H1 (cell line): Measurements from ENCODE around the gene GLUD1. TPM values are rescaled to one million over a fixed set of nuclear protein-coding genes. Genes with fewer than 3 reads are reported as not detected.

Experiments
- CTCF ChIA-PET: fragments of 300-600 bp; sonication (Branson Sonifier 250); formaldehyde crosslinking; loops from one replicate; lab custom pipeline; 2021; ENCODE audit not compliant: partially characterized antibody; lab: Charles Lee
- POLR2A ChIA-PET: fragments of 300-600 bp; sonication (Branson Sonifier 250); formaldehyde crosslinking; loops from one replicate; lab custom pipeline; 2021; ENCODE audit warnings: inconsistent platforms; ENCODE audit not compliant: partially characterized antibody; lab: Charles Lee
- DNase-seq, 2 experiments: peaks; one replicate each; pipeline versions ENCODE4 v3.0.0 to v3.0.0-alpha.2; 2010 to 2022; ENCODE audit warnings: low spot score in 2 of 2, low read depth in 1 of 2, mixed read lengths in 1 of 2
- FAIRE-seq: peaks from 2 replicates; lab custom pipeline; 2011; peaks lifted over from hg19 to GRCh38; lab: Jason Lieb, UNC
- H2AFZ ChIP-seq: 2 replicates; pipeline ENCODE4 v1.8.1; 2012; ENCODE audit warnings: low read length, inconsistent platforms
- H2AK5ac ChIP-seq: 2 replicates; pipeline ENCODE4 v1.6.1; 2013; ENCODE audit warnings: low read depth, low read length
- H2BK120ac ChIP-seq: replicated peaks from 2 replicates; pipeline ENCODE3; 2013; ENCODE audit warnings: low read depth, low read length, inconsistent platforms
- H2BK12ac ChIP-seq: 2 replicates; pipeline ENCODE4 v1.6.1; 2013; ENCODE audit warnings: low read depth, low read length
- H2BK15ac ChIP-seq: 2 replicates; pipeline ENCODE4 v1.6.1; 2013; ENCODE audit warnings: low read length
- H2BK20ac ChIP-seq: 2 replicates; pipeline ENCODE4 v1.6.1; 2013; ENCODE audit warnings: low read length
- H2BK5ac ChIP-seq: 2 replicates; pipeline ENCODE4 v1.6.1; 2013; ENCODE audit warnings: low read depth, low read length
- H3K14ac ChIP-seq: 2 replicates; pipeline ENCODE4 v1.6.1; 2013; ENCODE audit warnings: inconsistent platforms; ENCODE audit not compliant: insufficient read length
- H3K18ac ChIP-seq: 2 replicates; pipeline ENCODE4 v1.6.1; 2013; ENCODE audit warnings: low read length; ENCODE audit errors: extremely low read depth
- H3K23ac ChIP-seq: 2 replicates; pipeline ENCODE4 v1.6.1; 2013; ENCODE audit warnings: inconsistent platforms; ENCODE audit not compliant: insufficient read length
- H3K23me2 ChIP-seq: 2 replicates; pipeline ENCODE4 v1.6.1; 2013; ENCODE audit warnings: low read depth, low read length
- H3K27ac ChIP-seq: 2 replicates; pipeline ENCODE4 v1.6.1; 2011; ENCODE audit warnings: low read depth, low read length, inconsistent platforms
- H3K27me3 ChIP-seq, 4 experiments: replicated peaks in 1 of 4; 1 replicate in 1 of 4; 2 replicates in 3 of 4; pipeline versions ENCODE4 v1.6.1 to v1.8.1; 2011 to 2013; ENCODE audit warnings: low read length in 3 of 4, mild to moderate bottlenecking in 3 of 4, inconsistent platforms in 2 of 4, mixed read lengths in 2 of 4, moderate library complexity in 1 of 4; ENCODE audit not compliant: control insufficient read depth in 3 of 4, insufficient read depth in 3 of 4; ENCODE audit errors: extremely low read depth in 1 of 4
- H3K36me3 ChIP-seq, 4 experiments: 2 replicates each; pipeline versions ENCODE4 v1.6.1 to v1.8.1; 2011 to 2013; ENCODE audit warnings: mild to moderate bottlenecking in 4 of 4, low read length in 3 of 4, moderate library complexity in 2 of 4, control low read depth in 1 of 4, inconsistent platforms in 1 of 4; ENCODE audit not compliant: insufficient read depth in 4 of 4, control insufficient read depth in 2 of 4
- H3K4ac ChIP-seq: replicated peaks from 2 replicates; pipeline ENCODE3; 2013; ENCODE audit warnings: low read length, low read depth, mixed read lengths, inconsistent platforms; ENCODE audit not compliant: insufficient read length
- H3K4me1 ChIP-seq, 4 experiments: replicated peaks in 1 of 4; 1 replicate in 1 of 4; 2 replicates in 3 of 4; pipeline versions ENCODE4 v1.6.1 to v1.8.1; 2011 to 2013; ENCODE audit warnings: low read length in 3 of 4, inconsistent platforms in 2 of 4, mixed read lengths in 1 of 4; ENCODE audit not compliant: insufficient read depth in 4 of 4, control insufficient read depth in 3 of 4
- H3K4me2 ChIP-seq, 2 experiments: 2 replicates each; pipeline versions ENCODE4 v1.6.1 to v1.8.1; 2011 to 2013; ENCODE audit warnings: low read depth in 2 of 2, low read length in 2 of 2, control low read depth in 1 of 2, inconsistent platforms in 1 of 2, mild to moderate bottlenecking in 1 of 2; ENCODE audit not compliant: insufficient read depth in 1 of 2
- H3K4me3 ChIP-seq, 4 experiments: fragments of 200-600, 300-600 bp in 1 of 4; sonication (generic), shearing (Covaris generic), sonication (Bioruptor Twin) in 1 of 4; 2 replicates each; pipeline versions ENCODE4 v1.5.1 to v1.8.1; 2011 to 2016; ENCODE audit warnings: low read length in 4 of 4, low read depth in 3 of 4, control low read depth in 2 of 4, inconsistent platforms in 2 of 4, mild to moderate bottlenecking in 2 of 4, mixed read lengths in 1 of 4, moderate library complexity in 1 of 4; ENCODE audit not compliant: insufficient read depth in 2 of 4; ENCODE audit errors: extremely low read depth in 1 of 4
- H3K56ac ChIP-seq: replicated peaks from 2 replicates; pipeline ENCODE3; 2013; ENCODE audit warnings: low read depth, mild to moderate bottlenecking, mixed read lengths, low read length, inconsistent platforms; ENCODE audit not compliant: insufficient read length
- H3K79me1 ChIP-seq: 2 replicates; pipeline ENCODE4 v1.6.1; 2013; ENCODE audit warnings: low read depth, low read length, control low read depth
- H3K79me2 ChIP-seq, 2 experiments: 2 replicates each; pipeline versions ENCODE4 v1.6.1 to v1.8.1; 2012 to 2013; ENCODE audit warnings: low read length in 2 of 2, mild to moderate bottlenecking in 2 of 2, inconsistent platforms in 1 of 2; ENCODE audit not compliant: insufficient read depth in 2 of 2, control insufficient read depth in 1 of 2
- H3K9ac ChIP-seq, 4 experiments: replicated peaks in 1 of 4; 1 replicate in 1 of 4; 2 replicates in 3 of 4; pipeline versions ENCODE4 v1.6.1 to v1.8.1; 2011 to 2013; ENCODE audit warnings: low read depth in 3 of 4, low read length in 3 of 4, control low read depth in 2 of 4, mild to moderate bottlenecking in 2 of 4, moderate library complexity in 2 of 4, inconsistent platforms in 1 of 4; ENCODE audit errors: extremely low read depth in 1 of 4
- H3K9me3 ChIP-seq, 2 experiments: 2 replicates each; pipeline versions ENCODE4 v1.6.1 to v1.8.1; 2012 to 2013; ENCODE audit warnings: mild to moderate bottlenecking in 2 of 2, moderate library complexity in 2 of 2, control low read depth in 1 of 2, inconsistent platforms in 1 of 2, low read depth in 1 of 2, low read length in 1 of 2, mixed read lengths in 1 of 2; ENCODE audit not compliant: insufficient read depth in 2 of 2
- H4K20me1 ChIP-seq, 2 experiments: replicated peaks in 1 of 2; 2 replicates each; pipeline versions ENCODE3 to v1.8.1; 2011 to 2013; ENCODE audit warnings: inconsistent platforms in 2 of 2, low read length in 2 of 2, mild to moderate bottlenecking in 1 of 2; ENCODE audit not compliant: insufficient read depth in 2 of 2, control insufficient read depth in 1 of 2
- H4K5ac ChIP-seq: 2 replicates; pipeline ENCODE4 v1.6.1; 2013; ENCODE audit warnings: low read length, low read depth, mixed read lengths, inconsistent platforms; ENCODE audit not compliant: insufficient read length
- H4K8ac ChIP-seq: 2 replicates; pipeline ENCODE4 v1.8.0; 2013; ENCODE audit warnings: mild to moderate bottlenecking, moderate library complexity, low read length, inconsistent platforms; ENCODE audit not compliant: insufficient read depth; ENCODE audit errors: extremely low read depth
- H4K91ac ChIP-seq: replicated peaks from 2 replicates; pipeline ENCODE3; 2013; ENCODE audit warnings: low read length, mixed read lengths, inconsistent platforms; ENCODE audit not compliant: insufficient read length
- BACH1 ChIP-seq: IDR thresholded peaks from 2 replicates; pipeline ENCODE4 v1.6.1; 2012; ENCODE audit warnings: low read length, improper control_type of control experiment
- BRCA1 ChIP-seq: IDR thresholded peaks from 2 replicates; pipeline ENCODE4 v1.6.1; 2012; ENCODE audit warnings: low read depth, low read length, improper control_type of control experiment
- CBX5 ChIP-seq: fragments of 300-800, 300-1000 bp; sonication (generic); IDR thresholded peaks from 2 replicates; pipeline ENCODE4 v1.7.1; 2016; ENCODE audit warnings: antibody characterized with exemption, low read length, low read depth
- CBX8 ChIP-seq: fragments of 300-800, 300-1000 bp; sonication (generic); IDR thresholded peaks from 2 replicates; pipeline ENCODE4 v1.7.1; 2016; ENCODE audit warnings: low read depth, low read length, borderline replicate concordance
- EGR1 ChIP-seq: IDR thresholded peaks from 2 replicates; pipeline ENCODE4 v1.6.1; 2011; ENCODE audit warnings: low read depth, low read length, borderline replicate concordance
- GABPA ChIP-seq: IDR thresholded peaks from 2 replicates; pipeline ENCODE4 v1.6.1; 2011; ENCODE audit warnings: mild to moderate bottlenecking, low read length, moderate library complexity, borderline replicate concordance; ENCODE audit not compliant: insufficient read depth
- HDAC2 ChIP-seq, 2 experiments: fragments of 300-600 bp in 1 of 2; sonication (generic) in 1 of 2; IDR thresholded peaks; 2 replicates each; pipeline ENCODE4 v1.6.1; 2011 to 2012; ENCODE audit warnings: low read depth in 2 of 2, low read length in 2 of 2, mild to moderate bottlenecking in 2 of 2, moderate library complexity in 2 of 2, borderline replicate concordance in 1 of 2, inconsistent platforms in 1 of 2
- JUND ChIP-seq: IDR thresholded peaks from 2 replicates; pipeline ENCODE4 v1.6.1; 2011; ENCODE audit warnings: mild to moderate bottlenecking, improper control_type of control experiment, low read length
- MAX ChIP-seq: IDR thresholded peaks from 2 replicates; pipeline ENCODE4 v1.6.1; 2012; ENCODE audit warnings: inconsistent platforms
- POLR2A ChIP-seq, 2 experiments: IDR thresholded peaks; 1 replicate in 1 of 2; 2 replicates in 1 of 2; pipeline ENCODE4 v1.6.1; 2011; ENCODE audit warnings: low read depth in 2 of 2, low read length in 2 of 2, mild to moderate bottlenecking in 2 of 2; ENCODE audit errors: control extremely low read depth in 1 of 2
- POLR2AphosphoS5 ChIP-seq: IDR thresholded peaks from 2 replicates; pipeline ENCODE4 v1.6.1; 2011; ENCODE audit warnings: low read depth, low read length
- SAP30 ChIP-seq: fragments of 300-600 bp; sonication (generic); IDR thresholded peaks from 2 replicates; pipeline ENCODE4 v1.7.1; 2012; ENCODE audit warnings: low read length, moderate library complexity, mild to moderate bottlenecking, inconsistent platforms; ENCODE audit not compliant: insufficient read depth, insufficient replicate concordance
- TAF1 ChIP-seq: IDR thresholded peaks from 2 replicates; pipeline ENCODE4 v1.6.1; 2011; ENCODE audit warnings: mild to moderate bottlenecking, low read depth, low read length
- USF2 ChIP-seq: IDR thresholded peaks from 2 replicates; pipeline ENCODE4 v1.6.1; 2011; ENCODE audit warnings: low read length, improper control_type of control experiment
- WGBS, 2 experiments: shearing (Covaris generic) in 1 of 2; methylation state at CpG; one replicate each; pipeline versions ENCODE4 v1.1.6 to v1.1.7; 2013 to 2015; ENCODE audit warnings: low lambda C conversion rate in 2 of 2, mixed read lengths in 2 of 2, inconsistent platforms in 1 of 2, low coverage in 1 of 2, missing lambda C conversion rate in 1 of 2; ENCODE audit not compliant: insufficient replicate concordance in 2 of 2, insufficient coverage in 1 of 2, insufficient read length in 1 of 2; ENCODE audit errors: extremely low coverage in 1 of 2, missing lambda C conversion rate in 1 of 2; 5-methylcytosine and 5-hydroxymethylcytosine counted together
- polyA plus RNA-seq, 7 experiments: library from polyadenylated mRNA; depleted of rRNA in 3 of 7; stranded (reverse) in 5 of 7; unstranded in 2 of 7; fragments of >200 nt in 5 of 7; fragments of 200-250 nt in 2 of 7; gene quantifications; 1 replicate in 5 of 7; 2 replicates in 1 of 7; 4 replicates in 1 of 7; pipeline versions ENCODE4 v1.2.1 to v1.2.3, GENCODE V29; 2011 to 2013; ENCODE audit warnings: missing spikeins in 2 of 7, mixed read lengths in 2 of 7
- total RNA-seq: library from RNA; stranded (reverse); fragmentation: NEBNext Ultra II Directional; extraction: Animal tissue kit (Norgen Biotek cat#: 25700); gene quantifications from 2 replicates; pipeline ENCODE4 v1.2.1, GENCODE V29; 2021

GLUD1 gene
- total and polyA plus RNA-seq, 2 of the 8 experiments (the other 6 are each of a cell fraction or from before 2014, with no cell fraction given), result 41.0 to 96.2 TPM

DNA sequence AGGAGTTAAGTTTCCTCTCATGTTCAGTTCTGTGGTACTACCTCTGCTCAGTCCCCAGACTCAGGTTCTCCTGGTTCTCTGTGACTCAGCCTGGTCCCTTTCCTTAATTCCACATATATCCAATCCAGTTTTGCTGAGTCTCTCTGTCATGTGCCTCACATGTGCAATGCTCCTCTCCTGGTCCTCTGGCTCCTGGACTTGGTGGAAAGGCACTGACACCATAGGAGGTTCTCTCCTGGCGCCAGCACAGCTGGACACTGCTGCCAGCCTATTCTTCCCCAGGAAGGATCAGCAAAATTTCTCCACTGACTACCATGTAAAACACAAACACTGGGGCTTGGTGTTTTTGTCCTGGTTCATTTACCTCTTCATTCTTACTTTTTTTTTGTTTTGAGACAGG, 27.8 kb downstream of the GLUD1 start:
- Histone ChIP-seq H3K9me3 (no peaks in the 10 kb centered on the region), H4K20me1 (no peaks in the 10 kb centered on the region), H3K79me2 (no peaks in the 10 kb centered on the region), H3K27me3 (no peaks in the 10 kb centered on the region), H2BK5ac (no peak overlapping the region), H3K56ac (no peak overlapping the region), H2AK5ac (no peak overlapping the region), H3K79me1 (no peaks in the 10 kb centered on the region), H2BK12ac (no peak overlapping the region), H3K4ac (no peak overlapping the region), H4K91ac (no peak overlapping the region), H3K14ac (no peak overlapping the region), H2BK20ac (no peak overlapping the region), H4K8ac (no peak overlapping the region), H3K18ac (no peak overlapping the region), H3K4me3 (no peak overlapping the region), H2BK120ac (no peak overlapping the region), H3K27ac (no peak overlapping the region), H3K36me3 (peaks cover 2 to 37% (median 17%) of the 10 kb centered on the region in 4 experiments; a peak in 7 of 8 replicates), H3K9ac (no peak overlapping the region), H4K5ac (no peak overlapping the region), H3K4me2 (no peak overlapping the region), H2BK15ac (no peak overlapping the region), H3K23ac (no peak overlapping the region), H2AFZ (no peak overlapping the region), H3K23me2 (no peaks in the 10 kb centered on the region), H3K4me1 (no peaks in the 10 kb centered on the region)
- POLR2A ChIA-PET, result no interaction called here
- CTCF ChIA-PET, result interaction anchor here (0.7 to 1.1 kb wide), 2 partner anchors 73 to 628 kb away, joined by 3 to 5 read pairs; no protein-coding TSS in a partner anchor
- 88% methylated on average over 1 of the region's 1 CpG; no CpG with 5 or more reads in 1 of the 2 experiments for WGBS, 2 experiments
- DNase-seq (no peak), FAIRE-seq (no peak)
- TF ChIP-seq BACH1 (no peak), POLR2A (IDR thresholded peaks at IDR 0.05; ENCODE audit: control extremely low read depth in 1 of 2, low read depth in 2 of 2, low read length in 2 of 2) (no peak), USF2 (no peak), TAF1 (no peak), HDAC2 (IDR thresholded peaks at IDR 0.05; ENCODE audit: borderline replicate concordance in 1 of 2, low read depth in 2 of 2, low read length in 2 of 2) (no peak), MAX (no peak), JUND (no peak), BRCA1 (no peak), SAP30 (no peak), CBX5 (no peak), POLR2AphosphoS5 (no peak), GABPA (no peak), EGR1 (no peak), CBX8 (no peak)
